K562 (cell line): ENCODE data around the gene DYNLL1. TPM values are rescaled to one million over a fixed set of nuclear protein-coding genes. Genes with fewer than 3 reads are reported as not detected.

Experiments
- COPS2 ChIP-seq: fragments of 450-650 bp; conservative IDR thresholded peaks from 2 replicates; pipeline ENCODE4 v1.6.1; 2016; ENCODE audit warnings: mild to moderate bottlenecking, moderate library complexity
- CUX1 ChIP-seq: fragments of 200-800 bp; sonication (Bioruptor generic); IDR thresholded peaks from 2 replicates; pipeline ENCODE4 v1.6.1; 2016; ENCODE audit warnings: missing genetic modification characterization, missing compliant biosample characterization
- GATAD2B ChIP-seq: fragments of 450-650 bp; IDR thresholded peaks from 2 replicates; pipeline ENCODE4 v1.6.1; 2017; ENCODE audit warnings: mild to moderate bottlenecking, borderline replicate concordance
- HDGF ChIP-seq: fragments of 450-650 bp; IDR thresholded peaks from 2 replicates; pipeline ENCODE4 v1.6.1; 2016
- L3MBTL2 ChIP-seq: fragments of 450-650 bp; IDR thresholded peaks from 2 replicates; pipeline ENCODE4 v1.6.1; 2016; ENCODE audit warnings: mild to moderate bottlenecking, moderate library complexity
- NBN ChIP-seq: fragments of 450-650 bp; IDR thresholded peaks from 2 replicates; pipeline ENCODE4 v1.6.1; 2016; ENCODE audit warnings: low read depth, mild to moderate bottlenecking
- PHF8 ChIP-seq: fragments of 200-600 bp; sonication (generic); IDR thresholded peaks from 2 replicates; pipeline ENCODE4 v1.6.1; 2012; ENCODE audit warnings: mixed run types, mild to moderate bottlenecking, inconsistent platforms, low read length, moderate library complexity, borderline replicate concordance
- POLR2H ChIP-seq: IDR thresholded peaks from 2 replicates; pipeline ENCODE4 v1.6.1; 2016; ENCODE audit warnings: missing genetic modification characterization, low read depth, mild to moderate bottlenecking, control low read depth, missing compliant biosample characterization, moderate library complexity
- SIX5 ChIP-seq, 2 experiments: IDR thresholded peaks; 2 replicates each; pipeline ENCODE4 v1.6.1; 2011; ENCODE audit warnings: low read length in 2 of 2, borderline replicate concordance in 1 of 2, low read depth in 1 of 2, mild to moderate bottlenecking in 1 of 2, moderate library complexity in 1 of 2; ENCODE audit not compliant: insufficient read depth in 1 of 2
- ZBTB1 ChIP-seq: sonication (generic); formaldehyde crosslinking; IDR thresholded peaks from 2 replicates; pipeline ENCODE4 v1.8.1; 2023; ENCODE audit warnings: missing genetic modification reagents, low read depth, mild to moderate bottlenecking, borderline replicate concordance
- ZKSCAN3 ChIP-seq: fragments of 250-450 bp; sonication (Bioruptor Pico); IDR thresholded peaks from 2 replicates; pipeline ENCODE4 v1.4.0; 2020
- ZNF133 ChIP-seq: fragments of 250-450 bp; sonication (Bioruptor Pico); IDR thresholded peaks from 2 replicates; pipeline ENCODE4 v1.4.0; 2020; ENCODE audit warnings: mild to moderate bottlenecking
- ZNF239 ChIP-seq: fragments of 250-450 bp; sonication (Bioruptor Pico); IDR thresholded peaks from 2 replicates; pipeline ENCODE4 v1.4.0; 2020; ENCODE audit warnings: mild to moderate bottlenecking
- ZNF3 ChIP-seq: fragments of 250-450 bp; sonication (Bioruptor Pico); IDR thresholded peaks from 2 replicates; pipeline ENCODE4 v1.5.0; 2021; ENCODE audit warnings: mild to moderate bottlenecking, moderate library complexity
- ZNF384 ChIP-seq: IDR thresholded peaks from 2 replicates; pipeline ENCODE4 v1.6.1; 2012; ENCODE audit warnings: low read depth, low read length, improper control_type of control experiment
- polyA plus RNA-seq, 8 experiments: library from polyadenylated mRNA; depleted of rRNA in 4 of 8; stranded (reverse) in 5 of 8; unstranded in 3 of 8; fragments of >200 nt; fragmentation: Nextera tagmentation in 2 of 8; fragmentation: Illumina TruSeq in 1 of 8; extraction: Ambion mirVana in 2 of 8; extraction: Trizol in 1 of 8; gene quantifications; 2 replicates each; pipeline versions ENCODE4 v1.2.1 to v1.2.3, GENCODE V29; 2011 to 2014; ENCODE audit warnings: inconsistent platforms in 1 of 8, missing spikeins in 1 of 8
- total RNA-seq, 7 experiments: library from RNA; depleted of rRNA in 6 of 7; stranded (reverse); fragments of >200 nt in 6 of 7; fragmentation: Illumina TruSeq in 2 of 7; extraction: Trizol in 2 of 7; gene quantifications; 2 replicates each; pipeline versions ENCODE4 v1.2.1 to v1.2.3, GENCODE V29; 2011 to 2021; ENCODE audit warnings: low replicate concordance in 1 of 7
- TF ChIP-seq, protein P1 (sequence below), 2 experiments: IDR thresholded peaks; 2 replicates each; pipeline ENCODE4 v1.6.1; 2012; ENCODE audit warnings: improper control_type of control experiment in 2 of 2, low read depth in 2 of 2, low read length in 2 of 2, borderline replicate concordance in 1 of 2
- TF ChIP-seq, protein P2 (sequence below): fragments of 450-650 bp; formaldehyde crosslinking; IDR thresholded peaks from 2 replicates; pipeline ENCODE4 v1.4.0; 2022; ENCODE audit warnings: missing genetic modification characterization

Gene DYNLL1
- total and polyA plus RNA-seq, 9 of the 15 experiments (the other 6 are each of a cell fraction or from before 2014, with no cell fraction given): 303 to 1,112 (median 468) TPM

GRCh38 chr12:120534203-120534702, 38.3 kb downstream of the DYNLL1 start, which contains the start of gene RNF10 (continued):
- TF ChIP-seq HDGF: no peak
- TF ChIP-seq, protein P1, sequence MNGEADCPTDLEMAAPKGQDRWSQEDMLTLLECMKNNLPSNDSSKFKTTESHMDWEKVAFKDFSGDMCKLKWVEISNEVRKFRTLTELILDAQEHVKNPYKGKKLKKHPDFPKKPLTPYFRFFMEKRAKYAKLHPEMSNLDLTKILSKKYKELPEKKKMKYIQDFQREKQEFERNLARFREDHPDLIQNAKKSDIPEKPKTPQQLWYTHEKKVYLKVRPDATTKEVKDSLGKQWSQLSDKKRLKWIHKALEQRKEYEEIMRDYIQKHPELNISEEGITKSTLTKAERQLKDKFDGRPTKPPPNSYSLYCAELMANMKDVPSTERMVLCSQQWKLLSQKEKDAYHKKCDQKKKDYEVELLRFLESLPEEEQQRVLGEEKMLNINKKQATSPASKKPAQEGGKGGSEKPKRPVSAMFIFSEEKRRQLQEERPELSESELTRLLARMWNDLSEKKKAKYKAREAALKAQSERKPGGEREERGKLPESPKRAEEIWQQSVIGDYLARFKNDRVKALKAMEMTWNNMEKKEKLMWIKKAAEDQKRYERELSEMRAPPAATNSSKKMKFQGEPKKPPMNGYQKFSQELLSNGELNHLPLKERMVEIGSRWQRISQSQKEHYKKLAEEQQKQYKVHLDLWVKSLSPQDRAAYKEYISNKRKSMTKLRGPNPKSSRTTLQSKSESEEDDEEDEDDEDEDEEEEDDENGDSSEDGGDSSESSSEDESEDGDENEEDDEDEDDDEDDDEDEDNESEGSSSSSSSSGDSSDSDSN (IDR thresholded peaks at IDR 0.05; ENCODE audit: borderline replicate concordance in 1 of 2, low read depth in 2 of 2, low read length in 2 of 2): peak; percentile 42 to 48; a peak in 1 of 4 replicates
- no peak for TF ChIP-seq ZNF239
- peak; percentile 45 to 65; a peak in 2 of 4 replicates for TF ChIP-seq SIX5 (IDR thresholded peaks at IDR 0.05; ENCODE audit: borderline replicate concordance in 1 of 2, insufficient read depth in 1 of 2, low read depth in 1 of 2, low read length in 2 of 2)
- no peak for TF ChIP-seq L3MBTL2
- TF ChIP-seq GATAD2B: no peak
- TF ChIP-seq ZNF3: no peak
- TF ChIP-seq, protein P2, sequence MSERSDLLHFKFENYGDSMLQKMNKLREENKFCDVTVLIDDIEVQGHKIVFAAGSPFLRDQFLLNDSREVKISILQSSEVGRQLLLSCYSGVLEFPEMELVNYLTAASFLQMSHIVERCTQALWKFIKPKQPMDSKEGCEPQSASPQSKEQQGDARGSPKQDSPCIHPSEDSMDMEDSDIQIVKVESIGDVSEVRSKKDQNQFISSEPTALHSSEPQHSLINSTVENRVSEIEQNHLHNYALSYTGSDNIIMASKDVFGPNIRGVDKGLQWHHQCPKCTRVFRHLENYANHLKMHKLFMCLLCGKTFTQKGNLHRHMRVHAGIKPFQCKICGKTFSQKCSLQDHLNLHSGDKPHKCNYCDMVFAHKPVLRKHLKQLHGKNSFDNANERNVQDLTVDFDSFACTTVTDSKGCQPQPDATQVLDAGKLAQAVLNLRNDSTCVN (CRISPR knock-in tag): no peak
- TF ChIP-seq CUX1: no peak
- TF ChIP-seq ZNF384: no peak
- peak; percentile 73 for TF ChIP-seq POLR2H
- no peak for TF ChIP-seq ZKSCAN3
- no peak for TF ChIP-seq ZNF133 (CRISPR knock-in tag)
- no peak for TF ChIP-seq COPS2
- TF ChIP-seq NBN: no peak
- 0 out of 2 replicates have a peak, but pooled peaks have one; percentile 38 for TF ChIP-seq ZBTB1 (CRISPR knock-in tag)
- peak; percentile 83; the same call in 1 of the 2 replicates for TF ChIP-seq PHF8
